HepG2 (cell line): Measurements from ENCODE around the gene NTMT1. TPM values are rescaled to one million over a fixed set of nuclear protein-coding genes. Genes with fewer than 3 reads are reported as not detected.

ENCODE experiments used
- BCLAF1 ChIP-seq: fragments of 450-650 bp; IDR thresholded peaks from 2 replicates; pipeline ENCODE4 v1.6.1; 2017; ENCODE audit warnings: mild to moderate bottlenecking
- HES4 ChIP-seq: sonication (generic); formaldehyde crosslinking; IDR thresholded peaks from 2 replicates; pipeline ENCODE4 v1.9.0; 2021; ENCODE audit warnings: mild to moderate bottlenecking, missing genetic modification reagents, borderline replicate concordance
- HNRNPK ChIP-seq: fragments of 200-400 bp; formaldehyde crosslinking; IDR thresholded peaks from 2 replicates; pipeline ENCODE4 v1.6.1; 2018; ENCODE audit warnings: low read length, low read depth, moderate library complexity, mild to moderate bottlenecking; ENCODE audit not compliant: poor library complexity, severe bottlenecking
- IRF2 ChIP-seq: IDR thresholded peaks from 2 replicates; pipeline ENCODE4 v1.6.1; 2018; ENCODE audit warnings: missing genetic modification reagents, missing compliant biosample characterization
- MEIS2 ChIP-seq: sonication (generic); formaldehyde crosslinking; IDR thresholded peaks from 2 replicates; pipeline ENCODE4 v1.9.0; 2021; ENCODE audit warnings: mild to moderate bottlenecking, missing genetic modification reagents
- NKX3-1 ChIP-seq: sonication (generic); formaldehyde crosslinking; IDR thresholded peaks from 2 replicates; pipeline ENCODE4 v1.5.0; 2020; ENCODE audit warnings: missing genetic modification reagents
- POLR2AphosphoS2 ChIP-seq: IDR thresholded peaks from 2 replicates; pipeline ENCODE4 v1.6.1; 2011; ENCODE audit warnings: low read depth, low read length, improper control_type of control experiment
- RAD51 ChIP-seq: fragments of 450-650 bp; IDR thresholded peaks from 2 replicates; pipeline ENCODE4 v1.6.1; 2016; ENCODE audit warnings: borderline replicate concordance
- RCOR2 ChIP-seq: IDR thresholded peaks from 2 replicates; pipeline ENCODE4 v1.6.1; 2016; ENCODE audit warnings: missing biosample characterization, missing genetic modification reagents
- U2AF2 ChIP-seq: fragments of 200-400 bp; formaldehyde crosslinking; IDR thresholded peaks from 2 replicates; pipeline ENCODE4 v1.6.1; 2017; ENCODE audit warnings: low read depth, mild to moderate bottlenecking, low read length
- ZBTB4 ChIP-seq: sonication (generic); formaldehyde crosslinking; IDR thresholded peaks from 2 replicates; pipeline ENCODE4 v1.4.0; 2020; ENCODE audit warnings: missing genetic modification reagents, mild to moderate bottlenecking, borderline replicate concordance
- ZBTB7A ChIP-seq: sonication (generic); formaldehyde crosslinking; IDR thresholded peaks from 2 replicates; pipeline ENCODE4 v1.8.0; 2022; ENCODE audit warnings: mild to moderate bottlenecking, missing genetic modification reagents
- ZNF143 ChIP-seq: sonication (generic); formaldehyde crosslinking; IDR thresholded peaks from 2 replicates; pipeline ENCODE4 v1.4.0; 2020; ENCODE audit warnings: missing genetic modification reagents
- ZNF446 ChIP-seq: sonication (generic); formaldehyde crosslinking; IDR thresholded peaks from 2 replicates; pipeline ENCODE4 v1.5.0; 2020; ENCODE audit warnings: mild to moderate bottlenecking, missing genetic modification reagents
- ZNF652 ChIP-seq: IDR thresholded peaks from 2 replicates; pipeline ENCODE4 v1.6.1; 2016; ENCODE audit warnings: low read depth, borderline replicate concordance
- ZNF691 ChIP-seq: sonication (generic); formaldehyde crosslinking; IDR thresholded peaks from 2 replicates; pipeline ENCODE4 v1.4.0; 2020; ENCODE audit warnings: missing genetic modification reagents, low read depth, mild to moderate bottlenecking, borderline replicate concordance
- ZNF891 ChIP-seq: sonication (generic); formaldehyde crosslinking; IDR thresholded peaks from 2 replicates; pipeline ENCODE4 v1.5.0; 2020; ENCODE audit warnings: mild to moderate bottlenecking, missing genetic modification reagents
- polyA plus RNA-seq, 8 experiments: library from polyadenylated mRNA; depleted of rRNA in 3 of 8; stranded (reverse) in 7 of 8; unstranded in 1 of 8; fragments of >200 nt; fragmentation: Illumina TruSeq in 4 of 8; extraction: Trizol in 4 of 8; gene quantifications; 2 replicates each; pipeline versions ENCODE4 v1.2.1 to v1.2.3, GENCODE V29; 2011 to 2016; ENCODE audit warnings: low read depth in 4 of 8, missing spikeins in 1 of 8, mixed read lengths in 1 of 8; ENCODE audit not compliant: insufficient read depth in 1 of 8
- total RNA-seq, 5 experiments: library from RNA; depleted of rRNA; stranded (reverse); fragments of >200 nt; fragmentation: Illumina TruSeq; extraction: Trizol; gene quantifications; 2 replicates each; pipeline ENCODE4 v1.2.3, GENCODE V29; 2016; ENCODE audit warnings: low read depth in 1 of 5
- TF ChIP-seq, protein P1 (sequence below): sonication (generic); formaldehyde crosslinking; IDR thresholded peaks from 2 replicates; pipeline ENCODE4 v1.5.1; 2020; ENCODE audit warnings: missing genetic modification reagents, mild to moderate bottlenecking, borderline replicate concordance
- TF ChIP-seq, protein P2 (sequence below): IDR thresholded peaks from 2 replicates; pipeline ENCODE4 v1.6.1; 2018; ENCODE audit warnings: missing genetic modification reagents

Gene NTMT1
- total and polyA plus RNA-seq, 2 of the 13 experiments (the other 11 are each of a cell fraction or from before 2014, with no cell fraction given) = 49.1 to 53.8 TPM

GRCh38 chr9:129641750-129642585, 16.0 kb downstream of the NTMT1 start, which contains the start of gene ASB6 (continued):
- TF ChIP-seq ZNF652 (CRISPR knock-in tag) = peak; percentile 13; the same call in 1 of the 2 replicates
- TF ChIP-seq RCOR2 (CRISPR knock-in tag) = peak; percentile 67
- TF ChIP-seq RAD51 = no peak
- TF ChIP-seq, protein P1, sequence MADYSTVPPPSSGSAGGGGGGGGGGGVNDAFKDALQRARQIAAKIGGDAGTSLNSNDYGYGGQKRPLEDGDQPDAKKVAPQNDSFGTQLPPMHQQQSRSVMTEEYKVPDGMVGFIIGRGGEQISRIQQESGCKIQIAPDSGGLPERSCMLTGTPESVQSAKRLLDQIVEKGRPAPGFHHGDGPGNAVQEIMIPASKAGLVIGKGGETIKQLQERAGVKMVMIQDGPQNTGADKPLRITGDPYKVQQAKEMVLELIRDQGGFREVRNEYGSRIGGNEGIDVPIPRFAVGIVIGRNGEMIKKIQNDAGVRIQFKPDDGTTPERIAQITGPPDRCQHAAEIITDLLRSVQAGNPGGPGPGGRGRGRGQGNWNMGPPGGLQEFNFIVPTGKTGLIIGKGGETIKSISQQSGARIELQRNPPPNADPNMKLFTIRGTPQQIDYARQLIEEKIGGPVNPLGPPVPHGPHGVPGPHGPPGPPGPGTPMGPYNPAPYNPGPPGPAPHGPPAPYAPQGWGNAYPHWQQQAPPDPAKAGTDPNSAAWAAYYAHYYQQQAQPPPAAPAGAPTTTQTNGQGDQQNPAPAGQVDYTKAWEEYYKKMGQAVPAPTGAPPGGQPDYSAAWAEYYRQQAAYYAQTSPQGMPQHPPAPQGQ (CRISPR knock-in tag) = peak; percentile 85; the same call in 1 of the 2 replicates
- no peak for TF ChIP-seq NKX3-1
- peak; percentile 72; the same call in 1 of the 2 replicates for TF ChIP-seq MEIS2 (CRISPR knock-in tag)
- TF ChIP-seq ZNF691 = peak; percentile 97; the same call in 1 of the 2 replicates
- TF ChIP-seq, protein P2, sequence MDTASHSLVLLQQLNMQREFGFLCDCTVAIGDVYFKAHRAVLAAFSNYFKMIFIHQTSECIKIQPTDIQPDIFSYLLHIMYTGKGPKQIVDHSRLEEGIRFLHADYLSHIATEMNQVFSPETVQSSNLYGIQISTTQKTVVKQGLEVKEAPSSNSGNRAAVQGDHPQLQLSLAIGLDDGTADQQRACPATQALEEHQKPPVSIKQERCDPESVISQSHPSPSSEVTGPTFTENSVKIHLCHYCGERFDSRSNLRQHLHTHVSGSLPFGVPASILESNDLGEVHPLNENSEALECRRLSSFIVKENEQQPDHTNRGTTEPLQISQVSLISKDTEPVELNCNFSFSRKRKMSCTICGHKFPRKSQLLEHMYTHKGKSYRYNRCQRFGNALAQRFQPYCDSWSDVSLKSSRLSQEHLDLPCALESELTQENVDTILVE (CRISPR knock-in tag) = peak; percentile 94
- peak; percentile 75 for TF ChIP-seq HNRNPK
- 0 out of 2 replicates have a peak, but pooled peaks have one; percentile 76 for TF ChIP-seq HES4
- peak; percentile 83 for TF ChIP-seq ZNF446 (CRISPR knock-in tag)
- TF ChIP-seq BCLAF1 = no peak
- peak; percentile 87 for TF ChIP-seq IRF2
- TF ChIP-seq ZBTB4 = peak; percentile 11; the same call in 1 of the 2 replicates
- peak; percentile 68; the same call in 1 of the 2 replicates for TF ChIP-seq ZBTB7A
- TF ChIP-seq ZNF143 (CRISPR knock-in tag) = peak; percentile 63; the same call in 1 of the 2 replicates
- TF ChIP-seq U2AF2 = no peak
- peak; percentile 88 for TF ChIP-seq ZNF891 (CRISPR knock-in tag)
- no peak for TF ChIP-seq POLR2AphosphoS2
